PC-3 (cell line): ENCODE measurements around the gene GPATCH1. TPM values are rescaled to one million over a fixed set of nuclear protein-coding genes. Genes with fewer than 3 reads are reported as not detected.

ENCODE experiments used
- ATAC-seq: fragments of 200-7000 bp; cut with Tn5 transposase; 2 replicates; pipeline ENCODE4 v1.9.1; 2020; ENCODE audit warnings: mild to moderate bottlenecking, moderate library complexity
- BruUV-seq: library from RNA; stranded (reverse); fragments of 400-500 nt; replicated peaks from 2 replicates; lab custom pipeline; 2021; lab: Mats Ljungman, UMichigan
- CTCF ChIA-PET: fragments of 300-600 bp; sonication (Branson Sonifier 250); formaldehyde crosslinking; loops from one replicate; lab custom pipeline; 2022; ENCODE audit warnings: antibody characterized with exemption; lab: Charles Lee
- POLR2A ChIA-PET: fragments of 300-600 bp; sonication (Branson Sonifier 250); formaldehyde crosslinking; loops from one replicate; lab custom pipeline; 2022; ENCODE audit warnings: antibody characterized with exemption; ENCODE audit not compliant: unreplicated experiment; lab: Charles Lee
- DNase-seq: peaks from one replicate; pipeline ENCODE4 v3.0.0-alpha.2; 2015
- H2AFZ ChIP-seq: fragments of 300-600 bp; sonication (generic); 2 replicates; pipeline ENCODE4 v1.6.0; 2016; ENCODE audit warnings: antibody characterized with exemption, low read length
- H3F3A ChIP-seq: fragments of 300-600 bp; sonication (generic); one replicate; pipeline ENCODE4 v1.6.0; 2017; ENCODE audit warnings: antibody characterized with exemption, low read length, control low read depth, mild to moderate bottlenecking; ENCODE audit not compliant: unreplicated experiment
- H3K27ac ChIP-seq: fragments of 300-600 bp; sonication (generic); 2 replicates; pipeline ENCODE4 v1.5.1; 2016; ENCODE audit warnings: mild to moderate bottlenecking, low read length
- H3K27me3 ChIP-seq: fragments of 300-600 bp; sonication (generic); 2 replicates; pipeline ENCODE4 v1.6.1; 2016; ENCODE audit warnings: low read length, mixed read lengths
- H3K36me3 ChIP-seq: fragments of 300-600 bp; sonication (generic); 2 replicates; pipeline ENCODE4 v1.6.1; 2016; ENCODE audit warnings: low read depth, mixed run types, low read length, mixed read lengths
- H3K4me1 ChIP-seq: fragments of 300-600 bp; sonication (generic); 2 replicates; pipeline ENCODE4 v1.5.1; 2016; ENCODE audit warnings: low read length; ENCODE audit not compliant: insufficient read depth
- H3K4me2 ChIP-seq: fragments of 300-600 bp; sonication (generic); 2 replicates; pipeline ENCODE4 v1.6.0; 2016; ENCODE audit warnings: low read length
- H3K4me3 ChIP-seq: fragments of 300-600 bp; sonication (generic); 2 replicates; pipeline ENCODE4 v1.5.1; 2016; ENCODE audit warnings: mild to moderate bottlenecking, low read length, mixed read lengths
- H3K79me2 ChIP-seq: fragments of 300-600 bp; sonication (generic); 2 replicates; pipeline ENCODE4 v1.6.1; 2017; ENCODE audit warnings: low read length, mixed read lengths
- H3K9ac ChIP-seq: fragments of 300-600 bp; sonication (generic); 2 replicates; pipeline ENCODE4 v1.6.0; 2016; ENCODE audit warnings: mild to moderate bottlenecking, low read length
- H3K9me2 ChIP-seq: fragments of 300-600 bp; sonication (generic); replicated peaks from 2 replicates; pipeline ENCODE4 v1.6.1; 2016; ENCODE audit warnings: mixed run types, low read length, mixed read lengths
- H3K9me3 ChIP-seq: fragments of 300-600 bp; sonication (generic); 2 replicates; pipeline ENCODE4 v1.6.1; 2016; ENCODE audit warnings: low read length, mixed read lengths
- H4K20me1 ChIP-seq: fragments of 300-600 bp; sonication (generic); 2 replicates; pipeline ENCODE4 v1.6.1; 2016; ENCODE audit warnings: low read length, mixed read lengths
- EZH2 ChIP-seq: fragments of 300-600 bp; sonication (generic); IDR thresholded peaks from one replicate; pipeline ENCODE4 v1.6.1; 2017; ENCODE audit warnings: antibody characterized with exemption, mild to moderate bottlenecking, low read length; ENCODE audit not compliant: unreplicated experiment
- EZH2phosphoT487 ChIP-seq: fragments of 300-600 bp; sonication (generic); IDR thresholded peaks from 2 replicates; pipeline ENCODE4 v1.6.1; 2018; ENCODE audit warnings: mild to moderate bottlenecking, antibody characterized with exemption, low read length, borderline replicate concordance
- intact Hi-C: fragments of 100-400 bp; cut with micrococcal nuclease; formaldehyde crosslinking; loops from 2 replicates; pipeline ENCODE4 v1.9.0; 2023
- total RNA-seq: library from RNA; depleted of rRNA; stranded (reverse); fragments of >200 nt; gene quantifications from 2 replicates; pipeline ENCODE4 v1.2.3, GENCODE V29; 2014
- TF ChIP-seq, protein P1 (sequence below): fragments of 300-600 bp; sonication (generic); conservative IDR thresholded peaks from 2 replicates; pipeline ENCODE4 v1.5.1; 2017; ENCODE audit warnings: antibody characterized with exemption, low read depth, mild to moderate bottlenecking, low read length

The GPATCH1 gene
- total RNA-seq, 1 experiment from 2014 or later = 6.9 TPM

DNA sequence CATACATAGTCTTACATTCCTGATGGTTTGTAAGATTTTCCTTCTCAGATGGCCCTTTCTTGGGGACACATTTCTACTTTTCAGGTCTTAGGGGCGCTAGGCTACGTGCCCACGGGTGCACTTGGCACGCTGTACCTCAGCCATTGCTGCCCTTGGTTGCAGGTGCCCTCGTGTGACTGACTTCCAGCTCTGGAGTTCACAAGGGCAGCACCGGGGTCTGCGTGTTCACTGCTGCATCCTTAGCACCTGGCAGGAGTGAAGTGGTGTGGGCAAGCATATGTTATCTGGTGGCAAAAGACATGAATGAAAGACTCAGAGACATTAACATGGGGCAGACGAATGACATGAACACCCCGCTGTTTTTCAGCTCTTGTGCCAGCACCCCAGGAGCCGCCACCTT lies 37.7 kb downstream of the GPATCH1 start:
- Histone ChIP-seq H3K36me3 (peaks cover 3% of the 10 kb centered on the region; the same call in 1 of the 2 replicates), H3K79me2 (no peaks in the 10 kb centered on the region), H3K27me3 (no peaks in the 10 kb centered on the region), H3K4me2 (no peak overlapping the region), H3K9ac (no peak overlapping the region), H2AFZ (no peak overlapping the region), H3K4me1 (no peaks in the 10 kb centered on the region), H3K4me3 (no peak overlapping the region), H4K20me1 (no peaks in the 10 kb centered on the region), H3F3A (no peaks in the 10 kb centered on the region), H3K9me2 (no peaks in the 10 kb centered on the region), H3K27ac (no peak overlapping the region), H3K9me3 (no peaks in the 10 kb centered on the region)
- ATAC-seq (no peak), DNase-seq (no peak)
- CTCF ChIA-PET = interaction anchor here (0.6 kb wide), 1 partner anchor 86 kb away, joined by 3 read pairs; no protein-coding TSS in a partner anchor
- intact Hi-C loops = loop anchor here (1.0 kb wide), 1 partner anchor 142 kb away; no protein-coding TSS in a partner anchor
- POLR2A ChIA-PET = no interaction called here
- BruUV-seq = no TSS peak
- TF ChIP-seq EZH2phosphoT487 (no peak), EZH2 (no peak)
- TF ChIP-seq, protein P1, sequence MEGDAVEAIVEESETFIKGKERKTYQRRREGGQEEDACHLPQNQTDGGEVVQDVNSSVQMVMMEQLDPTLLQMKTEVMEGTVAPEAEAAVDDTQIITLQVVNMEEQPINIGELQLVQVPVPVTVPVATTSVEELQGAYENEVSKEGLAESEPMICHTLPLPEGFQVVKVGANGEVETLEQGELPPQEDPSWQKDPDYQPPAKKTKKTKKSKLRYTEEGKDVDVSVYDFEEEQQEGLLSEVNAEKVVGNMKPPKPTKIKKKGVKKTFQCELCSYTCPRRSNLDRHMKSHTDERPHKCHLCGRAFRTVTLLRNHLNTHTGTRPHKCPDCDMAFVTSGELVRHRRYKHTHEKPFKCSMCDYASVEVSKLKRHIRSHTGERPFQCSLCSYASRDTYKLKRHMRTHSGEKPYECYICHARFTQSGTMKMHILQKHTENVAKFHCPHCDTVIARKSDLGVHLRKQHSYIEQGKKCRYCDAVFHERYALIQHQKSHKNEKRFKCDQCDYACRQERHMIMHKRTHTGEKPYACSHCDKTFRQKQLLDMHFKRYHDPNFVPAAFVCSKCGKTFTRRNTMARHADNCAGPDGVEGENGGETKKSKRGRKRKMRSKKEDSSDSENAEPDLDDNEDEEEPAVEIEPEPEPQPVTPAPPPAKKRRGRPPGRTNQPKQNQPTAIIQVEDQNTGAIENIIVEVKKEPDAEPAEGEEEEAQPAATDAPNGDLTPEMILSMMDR = no peak

GRCh38 chr19:33124207-33125098 lies 43.5 kb downstream of the GPATCH1 start:
- H4K20me1 ChIP-seq = no peaks in the 10 kb centered on the region
- no peaks in the 10 kb centered on the region for H3K27me3 ChIP-seq
- H3K36me3 ChIP-seq = peaks cover 8% of the 10 kb centered on the region; the same call in 1 of the 2 replicates
- H3K9ac ChIP-seq = no peak overlapping the region
- intact Hi-C loops = loop anchor here (10.0 kb wide), 1 partner anchor 60 kb away; no protein-coding TSS in a partner anchor
- H2AFZ ChIP-seq = no peak overlapping the region
- no peaks in the 10 kb centered on the region for H3K9me2 ChIP-seq
- ChIA-PET CTCF (interaction anchor here (0.7 kb wide), 1 partner anchor 153 kb away, joined by 5 read pairs; the partner anchor contains the start of gene CEP89), POLR2A (no interaction called here)
- DNase-seq = no peak
- ATAC-seq = no peak
- no peaks in the 10 kb centered on the region for H3K4me1 ChIP-seq
- no TSS peak for BruUV-seq
- no peak overlapping the region for H3K4me2 ChIP-seq
- H3K9me3 ChIP-seq = no peaks in the 10 kb centered on the region
- no peaks in the 10 kb centered on the region for H3F3A ChIP-seq
- no peak overlapping the region for H3K27ac ChIP-seq
- H3K79me2 ChIP-seq = no peaks in the 10 kb centered on the region
- TF ChIP-seq EZH2 = no peak
- TF ChIP-seq EZH2phosphoT487 = no peak
- TF ChIP-seq, protein P1 = no peak
- H3K4me3 ChIP-seq = no peak overlapping the region
